NCI-H128 (cell line): ENCODE measurements around the gene PNMA1.

Source experiments
- DNase-seq: peaks from one replicate; lab custom pipeline; 2025; ENCODE audit not compliant: unreplicated experiment; lab: John Stamatoyannopoulos, UW

Gene PNMA1

DNA sequence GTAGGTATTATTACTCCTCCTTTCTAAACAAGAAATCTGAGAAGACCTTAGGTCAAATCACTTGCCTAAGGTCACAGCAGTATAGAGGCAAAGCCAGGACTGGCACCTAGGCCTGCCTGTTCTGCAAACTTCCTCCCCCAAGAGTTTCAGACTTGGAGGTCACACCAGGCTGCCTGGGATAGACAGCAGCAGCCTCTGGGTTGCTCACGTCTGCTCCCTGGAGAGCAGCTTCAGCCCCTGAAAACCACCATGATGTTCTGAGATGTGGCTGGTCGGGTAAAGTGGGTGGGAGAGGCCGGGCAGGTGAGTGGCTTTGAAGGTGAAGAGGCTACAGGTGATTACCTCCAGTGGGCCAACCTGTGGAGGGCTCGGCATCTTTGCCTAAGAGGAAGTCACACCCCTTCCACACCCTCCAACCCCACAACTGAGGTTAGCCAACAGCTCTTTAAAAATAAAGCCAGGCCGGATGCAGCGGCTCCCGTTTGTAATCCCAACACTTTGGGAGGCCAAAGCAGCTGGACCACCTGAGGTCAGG is 37.0 kb upstream of the PNMA1 start:
- DNase-seq = no peak

DNA sequence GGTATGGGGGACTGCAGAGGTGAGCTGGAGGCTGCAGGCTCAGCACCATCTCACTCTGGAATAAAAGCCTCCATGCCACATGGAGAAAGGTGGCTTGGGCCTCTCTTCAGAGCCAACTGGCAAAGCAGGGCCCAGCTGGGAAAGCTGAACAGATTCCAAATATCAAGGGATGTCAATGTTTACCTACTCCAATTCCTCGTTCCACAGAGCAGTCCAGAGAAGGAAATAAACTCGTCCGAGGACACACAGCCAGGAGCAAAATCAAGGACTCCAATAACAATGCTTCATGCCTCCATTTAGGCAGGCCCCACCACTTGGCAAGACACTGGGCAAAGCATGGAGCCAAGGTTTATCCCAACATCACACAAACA is 36.3 kb upstream of the PNMA1 start:
- no peak for DNase-seq

DNA sequence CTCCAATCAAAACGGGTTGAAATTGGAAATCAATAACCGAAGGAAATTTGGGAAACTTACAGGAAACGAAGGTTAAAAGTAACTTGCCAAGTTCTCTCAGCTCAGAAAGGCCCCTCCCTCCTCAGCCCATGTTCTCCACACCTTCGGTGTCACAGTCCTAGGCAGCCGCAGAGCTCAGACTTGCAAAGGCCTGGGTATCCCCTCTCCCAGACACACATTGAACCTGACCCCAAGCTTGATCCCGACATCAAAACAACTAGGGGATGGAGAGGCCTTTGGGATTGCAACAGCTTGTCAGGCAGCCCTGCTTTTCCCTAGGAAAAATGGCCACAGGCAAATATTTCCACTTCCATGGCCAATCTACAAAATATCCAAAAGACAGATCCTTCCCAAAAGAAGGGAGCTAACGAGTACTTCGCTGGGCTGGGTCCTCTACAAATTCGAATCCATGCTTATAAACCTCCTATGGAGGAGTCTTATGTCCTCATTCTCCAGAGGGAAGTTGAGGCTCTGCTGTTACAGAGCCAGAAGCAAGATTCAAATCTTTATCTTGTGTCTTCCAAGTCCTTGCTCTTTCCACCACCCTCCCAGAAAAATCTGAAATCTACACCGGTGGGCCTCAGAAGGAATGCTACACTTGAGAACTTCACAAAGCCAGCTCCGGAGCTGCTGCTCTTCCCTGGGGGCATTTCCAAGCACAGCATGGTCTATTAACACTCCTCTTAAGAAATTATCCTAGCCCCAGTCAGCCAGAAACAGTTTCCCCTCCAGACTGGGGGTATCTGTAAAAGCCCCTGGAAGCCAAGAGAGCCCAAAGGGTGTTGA is 35.7 kb upstream of the PNMA1 start:
- no peak for DNase-seq

DNA sequence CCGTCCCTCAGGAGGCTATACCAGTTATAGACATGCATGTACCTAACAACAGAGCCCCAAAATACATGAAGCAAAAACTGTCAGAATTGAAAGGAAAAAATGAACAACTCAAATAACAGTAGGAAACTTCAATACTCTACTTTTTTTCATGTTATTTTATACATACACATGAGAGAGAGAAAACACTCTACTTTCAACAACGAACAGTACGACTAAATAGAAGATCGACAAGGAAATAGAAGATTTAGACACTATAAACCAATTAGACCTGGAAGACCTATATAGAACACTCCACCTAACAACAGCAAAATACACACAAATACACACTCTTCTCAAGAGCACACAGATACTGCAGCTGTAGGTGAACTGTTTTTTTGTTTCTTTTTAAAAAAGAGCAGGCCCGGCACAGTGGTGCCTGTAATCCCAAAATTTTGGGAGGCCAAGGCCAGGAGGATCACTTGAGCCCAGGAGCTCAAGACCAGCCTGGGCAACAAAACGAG is 34.7 kb upstream of the PNMA1 start:
- DNase-seq = no peak

DNA sequence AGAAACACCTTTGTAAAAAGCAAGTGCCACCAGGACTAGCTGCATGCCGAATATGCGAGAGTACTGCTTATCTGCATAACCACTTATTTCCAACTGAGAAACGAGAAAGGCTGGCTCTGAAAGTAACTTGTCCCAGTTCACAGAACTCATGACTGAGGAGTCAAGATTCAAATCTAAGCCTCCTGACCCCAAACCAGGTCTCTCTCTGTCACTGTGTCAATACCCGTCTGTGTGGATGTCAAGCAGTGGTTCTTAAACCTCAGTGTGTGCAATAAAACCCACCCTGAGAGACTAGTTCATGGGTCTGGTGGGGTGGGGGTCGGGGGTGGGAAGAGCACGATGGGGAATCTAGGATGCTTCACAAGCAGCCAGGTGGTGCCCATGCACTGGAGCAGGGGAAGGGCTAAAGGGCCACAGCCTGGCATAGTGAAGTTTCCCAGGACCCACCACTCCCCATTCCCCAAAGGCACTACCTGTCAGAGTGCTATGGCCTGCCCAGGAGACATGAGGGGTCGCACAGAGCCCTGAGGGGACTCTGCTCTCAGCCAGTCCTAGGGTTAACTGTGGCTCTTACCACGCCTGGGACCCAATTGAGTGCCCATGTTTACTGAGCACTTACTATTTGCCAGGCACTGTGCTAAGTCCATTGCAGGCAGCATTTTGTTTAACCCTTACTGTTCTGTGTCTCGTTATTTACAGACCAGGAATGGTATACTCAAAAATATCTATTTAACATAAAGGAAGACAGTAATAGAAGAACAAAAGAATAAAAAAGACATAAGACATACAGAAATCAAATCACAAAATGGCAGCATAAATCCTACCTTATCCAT is 33.4 kb upstream of the PNMA1 start:
- no peak for DNase-seq

DNA sequence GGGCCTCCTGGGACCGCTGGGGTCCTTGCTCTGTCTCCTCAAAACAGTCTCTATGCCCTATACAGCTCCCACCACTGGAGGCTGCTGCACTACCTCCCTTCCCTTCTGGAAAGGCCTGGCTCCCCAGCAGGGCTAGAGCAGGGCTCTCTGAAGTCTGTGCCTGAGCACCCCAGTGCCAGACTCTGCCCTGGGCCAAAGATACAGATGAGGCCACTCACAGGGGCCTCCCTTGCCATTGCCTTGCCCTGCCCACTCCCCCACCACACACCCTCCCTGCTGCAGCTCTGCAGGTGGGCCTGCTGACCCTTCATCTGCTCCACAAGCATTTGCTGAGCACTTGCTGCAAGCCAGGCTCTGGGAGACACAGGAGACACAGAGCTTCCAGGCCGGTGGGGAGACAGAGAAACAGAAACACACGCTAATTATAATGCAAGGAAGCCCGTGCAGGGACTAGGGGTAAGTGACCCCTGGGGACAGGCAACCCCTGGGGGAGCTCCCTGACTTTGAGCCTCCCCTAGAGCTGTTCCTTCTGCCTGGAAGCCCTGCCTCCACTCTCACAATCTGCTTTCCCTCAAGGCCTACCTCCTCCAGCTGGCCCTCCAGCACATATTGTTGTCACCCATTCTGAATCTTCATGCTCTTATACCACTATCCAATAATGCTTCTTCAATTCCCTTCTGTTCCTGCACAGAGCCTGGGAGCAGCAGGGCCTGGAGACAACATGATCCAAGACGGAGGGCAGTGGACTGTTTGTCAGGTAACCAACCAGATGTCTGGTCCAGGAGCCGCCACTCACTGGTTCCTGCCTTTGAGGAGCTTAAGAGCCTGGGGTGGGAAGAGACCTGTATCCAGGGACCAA is 32.6 kb upstream of the PNMA1 start:
- no peak for DNase-seq

DNA sequence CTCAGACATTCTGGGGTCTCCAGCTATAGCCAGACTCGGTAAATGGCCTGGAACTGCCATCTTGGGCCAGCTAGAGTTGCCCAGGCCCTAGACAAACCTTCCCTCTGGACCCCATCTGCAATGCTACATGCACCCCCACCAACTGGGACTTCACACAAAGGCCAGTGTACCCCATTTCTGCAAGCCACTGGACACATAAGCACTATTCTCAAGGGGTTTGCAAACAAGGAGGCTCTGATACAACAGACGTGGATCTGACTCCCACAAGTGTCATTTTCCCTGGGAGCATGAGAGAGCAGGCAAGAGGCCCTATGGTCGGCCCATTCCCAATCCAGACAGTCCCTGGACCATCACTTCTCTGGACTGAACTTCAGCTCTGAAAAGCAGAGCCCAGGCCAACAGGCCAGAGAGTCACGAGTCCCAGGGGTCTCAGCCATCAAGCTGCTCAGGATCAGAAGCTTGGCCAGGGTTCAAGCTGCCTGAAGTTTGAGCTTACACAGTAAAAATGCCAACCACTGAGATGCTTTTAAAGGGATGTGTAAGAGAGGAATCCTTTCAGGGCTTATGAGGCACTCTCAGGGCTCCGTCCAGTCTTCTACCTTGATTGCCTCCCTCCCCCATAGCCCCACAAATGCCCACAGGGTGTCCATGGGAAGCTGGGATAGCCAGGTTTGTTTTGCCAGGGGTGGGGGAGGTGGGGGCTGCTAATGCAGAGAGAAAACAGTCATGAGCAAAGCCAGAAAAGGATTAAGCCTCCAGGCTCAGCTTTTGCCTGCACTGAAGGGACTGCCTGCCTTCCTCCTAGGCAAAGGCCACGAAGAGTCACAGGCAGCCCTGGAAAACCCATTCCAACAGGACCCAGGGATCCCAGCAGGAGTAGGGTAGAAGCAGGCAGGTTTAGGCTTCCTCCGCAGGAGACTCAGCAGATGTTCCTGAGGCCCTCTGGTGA is 31.7 kb upstream of the PNMA1 start:
- no peak for DNase-seq

DNA sequence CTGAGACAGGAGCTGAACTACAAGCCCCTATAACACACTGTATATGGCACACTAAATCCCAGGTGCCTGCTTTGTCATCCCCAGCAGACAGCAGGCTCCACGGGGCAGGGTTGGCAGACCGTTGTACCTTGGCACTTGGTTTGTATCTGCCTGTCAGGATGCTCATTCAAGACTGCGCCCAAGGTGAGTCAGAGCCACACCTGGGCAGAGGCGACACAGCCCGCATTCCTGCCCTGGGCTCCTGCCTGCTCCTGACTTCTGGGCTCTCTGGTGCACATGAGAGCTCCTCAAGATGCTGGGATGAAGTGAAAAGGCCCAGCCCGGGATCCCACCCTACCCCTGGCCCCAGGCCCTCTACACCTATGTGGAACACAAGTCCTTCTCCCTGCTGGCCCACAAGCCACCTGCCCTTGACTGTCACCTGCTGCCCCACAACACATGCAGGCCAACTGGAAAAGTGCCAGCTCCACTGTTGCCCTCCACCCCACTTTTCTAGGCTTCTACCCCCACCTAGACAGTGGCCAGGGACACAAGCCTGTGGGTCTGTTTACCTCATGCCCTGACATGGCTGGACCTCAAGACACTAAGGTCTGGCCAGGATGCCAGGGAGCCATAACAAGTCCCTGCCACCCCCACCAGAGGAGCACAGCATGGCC is 30.8 kb upstream of the PNMA1 start:
- DNase-seq = no peak

DNA sequence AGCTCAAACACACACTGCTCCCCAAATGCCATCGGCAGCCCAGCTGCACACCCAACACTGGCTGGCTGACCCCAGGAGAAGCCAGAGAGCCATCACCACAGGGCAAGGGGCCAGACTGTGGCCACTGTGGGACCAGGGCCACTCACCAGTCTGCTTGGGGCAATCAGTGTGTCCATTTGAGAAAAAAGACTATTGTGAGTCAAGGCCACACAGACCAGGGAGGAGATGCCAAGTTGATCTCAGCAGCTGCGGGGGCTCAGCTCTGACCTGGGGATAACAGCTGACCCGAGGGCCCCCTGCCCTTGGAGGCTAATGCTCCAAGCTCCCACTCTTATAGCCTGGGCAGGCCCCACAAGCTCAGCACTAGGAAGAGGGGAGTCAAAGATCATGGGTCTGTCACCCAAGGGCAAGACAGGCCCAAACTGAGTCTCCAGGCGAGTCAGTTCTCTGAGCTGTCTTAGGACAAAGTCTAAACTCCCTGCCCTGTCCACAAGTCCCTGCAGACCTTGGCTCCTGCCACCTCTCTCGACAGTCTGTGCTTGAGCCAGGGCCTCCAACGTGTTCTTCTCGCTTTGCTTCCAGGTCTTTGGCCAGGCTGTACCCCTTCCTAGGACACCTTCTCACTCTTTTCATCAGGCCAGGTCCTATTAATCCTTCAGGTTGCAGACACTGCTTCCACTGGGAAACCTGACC is 30.1 kb upstream of the PNMA1 start:
- DNase-seq = no peak

DNA sequence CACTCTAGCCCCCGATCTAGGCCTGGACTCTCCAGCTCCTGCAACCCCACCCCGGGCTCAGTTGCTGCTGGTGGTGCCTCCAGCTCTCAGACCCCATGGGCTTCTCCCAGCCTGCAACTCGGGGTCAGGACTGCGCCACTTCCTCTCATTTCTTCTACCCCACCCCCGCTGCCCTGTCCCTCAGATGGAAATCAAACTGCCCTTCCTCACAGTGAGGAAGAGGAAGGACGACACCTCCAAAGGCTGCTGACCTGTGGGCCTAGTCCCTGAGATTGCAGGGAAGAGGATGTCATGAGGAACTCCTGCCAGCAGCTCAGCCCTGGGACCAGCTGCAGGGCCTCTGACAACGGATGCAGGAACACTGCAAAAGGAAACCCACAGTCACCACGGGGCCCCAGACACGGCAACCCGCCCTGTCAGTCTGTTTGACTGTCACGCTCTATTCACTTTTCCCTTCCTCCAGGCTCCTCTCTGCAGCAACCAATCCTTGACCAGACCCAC is 29.3 kb upstream of the PNMA1 start:
- no peak for DNase-seq

DNA sequence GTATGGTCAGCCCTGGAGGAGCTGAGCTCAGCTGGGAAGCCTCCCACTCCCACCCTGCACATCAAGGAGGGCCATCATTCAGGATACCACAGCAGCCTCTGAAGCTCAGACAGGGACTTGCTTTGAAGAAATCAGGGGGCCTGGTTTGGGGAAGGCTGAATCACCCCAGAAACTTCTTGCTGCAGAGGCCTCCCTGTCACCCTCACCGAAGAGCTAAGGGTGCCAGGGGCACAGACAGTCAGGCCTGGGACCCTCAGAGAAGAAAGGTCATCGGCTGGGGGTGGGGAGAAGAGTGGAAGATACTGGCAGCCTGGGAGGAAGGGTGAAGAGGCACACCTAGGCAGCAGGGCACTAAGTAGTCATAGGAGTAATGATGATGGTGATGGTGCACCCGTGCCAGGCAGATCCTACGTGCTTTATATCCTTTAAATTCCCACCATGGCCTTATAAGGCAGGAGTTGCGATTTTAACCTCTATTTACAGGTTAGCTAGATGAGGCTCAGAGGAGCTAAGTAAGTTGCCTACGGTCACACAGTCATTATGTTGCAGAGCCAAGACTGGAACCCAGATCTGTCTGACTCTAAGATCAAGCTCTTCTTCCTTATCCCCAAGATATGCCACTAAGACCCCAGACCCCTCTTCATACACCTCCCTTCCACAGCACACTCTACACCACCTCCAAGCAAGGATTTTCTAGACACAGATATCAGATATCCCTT is 28.5 kb upstream of the PNMA1 start:
- no peak for DNase-seq

DNA sequence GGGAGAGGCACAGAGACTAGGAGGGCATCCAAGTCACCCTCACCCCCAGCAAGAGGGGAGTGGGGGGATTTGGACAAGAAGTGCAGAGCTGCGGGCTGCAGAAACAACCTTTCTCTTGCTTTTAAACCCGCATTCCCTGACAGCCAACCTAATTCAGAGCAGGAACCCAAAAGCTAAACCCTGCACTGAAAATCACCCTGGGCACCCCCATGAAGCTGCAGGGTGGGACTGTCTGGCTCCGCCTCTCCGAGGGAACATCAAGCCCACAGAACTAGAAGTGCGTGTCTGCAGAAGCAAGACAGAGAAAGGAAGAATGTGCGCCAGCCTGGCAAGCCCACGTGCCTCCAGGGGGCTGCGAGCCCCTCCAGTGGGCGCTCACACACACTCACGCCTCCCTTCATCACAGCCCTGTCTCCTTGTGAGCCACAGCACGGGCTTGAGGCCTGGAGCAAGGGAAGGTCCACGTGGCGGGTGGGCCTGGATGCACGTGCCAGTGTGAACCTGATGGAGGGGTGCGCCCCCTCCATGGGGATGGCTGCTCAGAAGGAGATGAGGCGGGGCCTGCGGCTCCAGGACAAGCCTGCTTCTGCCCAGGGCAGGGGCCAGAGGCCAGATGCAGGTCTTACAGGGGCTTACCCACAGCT is 27.8 kb upstream of the PNMA1 start:
- DNase-seq = no peak

DNA sequence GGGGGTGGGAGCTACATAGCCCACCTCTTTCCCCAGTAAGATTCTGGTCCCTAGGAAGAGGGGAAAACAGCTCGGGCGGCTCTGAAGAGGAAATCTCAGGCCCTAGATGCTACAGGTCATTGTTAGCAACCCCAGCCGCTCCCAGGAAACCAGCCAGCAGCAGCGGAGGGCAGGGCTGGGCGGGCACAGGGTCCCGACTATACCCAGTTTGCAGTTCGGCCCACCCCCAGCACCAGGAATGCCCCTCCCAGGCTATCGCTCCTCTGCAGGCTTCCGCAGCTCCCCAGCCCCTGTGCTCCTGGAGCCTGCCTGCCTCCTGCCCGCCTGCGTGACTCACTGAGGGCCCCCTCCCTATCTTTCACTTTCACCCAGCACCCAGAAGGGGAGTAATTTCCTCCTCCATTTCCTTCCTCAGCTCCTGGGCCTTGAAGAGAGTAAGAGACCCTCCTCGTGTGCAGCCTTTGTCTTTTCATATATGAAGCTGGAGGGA is 27.2 kb upstream of the PNMA1 start:
- DNase-seq = no peak

DNA sequence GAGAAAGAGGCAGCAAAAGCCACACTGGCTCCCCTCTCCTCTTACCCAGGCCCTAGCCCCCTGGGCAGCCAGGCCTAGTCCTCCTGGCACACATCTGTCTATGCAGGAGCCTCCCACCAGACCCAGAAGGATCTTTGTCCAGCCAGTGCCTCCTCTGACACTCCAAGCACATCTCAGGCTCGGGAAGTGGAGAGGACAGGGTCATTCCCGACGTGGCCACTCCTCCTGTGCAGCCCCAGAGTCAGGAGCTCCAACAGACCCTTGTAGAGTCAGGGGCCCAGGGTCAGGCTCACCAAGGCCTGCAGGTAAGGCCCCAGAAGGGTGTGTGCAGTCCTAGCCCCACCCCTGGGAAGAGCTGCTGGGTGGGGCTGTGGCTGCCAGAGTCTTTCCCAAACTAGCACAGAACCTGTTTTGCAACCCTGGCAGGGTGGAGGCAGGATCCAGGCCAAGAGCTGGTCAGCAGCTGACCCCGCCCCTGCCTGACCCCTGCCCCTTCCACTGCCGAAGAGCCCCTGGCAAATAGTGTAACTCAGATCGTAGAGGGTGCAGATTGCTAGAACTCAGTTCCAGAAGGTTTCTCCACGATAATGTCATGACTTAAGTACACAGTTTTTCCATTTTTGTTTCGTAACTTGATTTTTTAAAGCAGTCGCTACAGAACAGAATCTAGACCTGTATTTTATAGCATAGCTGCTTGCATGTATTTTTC is 26.6 kb upstream of the PNMA1 start:
- no peak for DNase-seq

DNA sequence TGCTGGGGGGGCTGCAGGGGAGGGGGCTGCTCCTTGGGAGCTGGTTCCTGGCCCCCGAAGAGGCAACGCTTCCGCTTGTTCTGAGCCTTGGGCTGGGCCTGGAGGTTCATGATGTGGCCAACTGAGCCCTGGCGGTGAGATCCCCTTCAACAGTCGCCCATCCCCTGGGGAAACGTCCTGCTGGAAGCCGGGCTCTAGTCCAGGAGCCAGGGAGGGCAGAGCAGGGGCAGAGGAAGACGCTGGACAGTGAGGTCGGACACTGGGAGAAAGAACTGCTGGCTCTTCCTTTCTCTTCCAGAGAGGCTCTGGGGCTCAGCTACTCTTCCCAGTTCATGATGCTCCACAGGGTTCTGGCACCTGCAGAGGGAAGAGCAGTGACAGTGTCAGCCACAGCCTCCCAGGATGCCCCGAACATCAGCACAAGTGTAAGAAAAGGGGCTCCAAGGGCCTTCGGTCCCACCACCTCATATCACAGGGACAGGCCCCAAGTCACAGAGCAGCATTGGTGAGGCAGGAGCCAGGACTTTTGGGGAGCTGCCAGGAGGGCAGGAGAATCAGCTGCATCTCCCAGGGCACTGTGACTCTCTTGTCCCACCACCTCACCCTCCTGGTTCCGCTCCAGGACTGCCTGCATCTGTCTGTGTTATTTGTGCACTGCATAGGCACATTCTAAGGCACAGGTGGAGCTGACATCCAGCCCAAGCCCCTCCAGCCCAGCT is 25.9 kb upstream of the PNMA1 start:
- no peak for DNase-seq
